Measurements from ENCODE around the gene PRR18.

- TF ChIP-seq, protein P1, sequence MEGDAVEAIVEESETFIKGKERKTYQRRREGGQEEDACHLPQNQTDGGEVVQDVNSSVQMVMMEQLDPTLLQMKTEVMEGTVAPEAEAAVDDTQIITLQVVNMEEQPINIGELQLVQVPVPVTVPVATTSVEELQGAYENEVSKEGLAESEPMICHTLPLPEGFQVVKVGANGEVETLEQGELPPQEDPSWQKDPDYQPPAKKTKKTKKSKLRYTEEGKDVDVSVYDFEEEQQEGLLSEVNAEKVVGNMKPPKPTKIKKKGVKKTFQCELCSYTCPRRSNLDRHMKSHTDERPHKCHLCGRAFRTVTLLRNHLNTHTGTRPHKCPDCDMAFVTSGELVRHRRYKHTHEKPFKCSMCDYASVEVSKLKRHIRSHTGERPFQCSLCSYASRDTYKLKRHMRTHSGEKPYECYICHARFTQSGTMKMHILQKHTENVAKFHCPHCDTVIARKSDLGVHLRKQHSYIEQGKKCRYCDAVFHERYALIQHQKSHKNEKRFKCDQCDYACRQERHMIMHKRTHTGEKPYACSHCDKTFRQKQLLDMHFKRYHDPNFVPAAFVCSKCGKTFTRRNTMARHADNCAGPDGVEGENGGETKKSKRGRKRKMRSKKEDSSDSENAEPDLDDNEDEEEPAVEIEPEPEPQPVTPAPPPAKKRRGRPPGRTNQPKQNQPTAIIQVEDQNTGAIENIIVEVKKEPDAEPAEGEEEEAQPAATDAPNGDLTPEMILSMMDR (IDR thresholded peaks at IDR 0.05 in 2 of 3, conservative IDR thresholded peaks at IDR 0.05 in 1 of 3; ENCODE audit: borderline replicate concordance in 1 of 3, insufficient read depth in 1 of 3, low read depth in 2 of 3, low read length in 2 of 3), result no peak
- TF ChIP-seq EZH2 (IDR thresholded peaks at IDR 0.05) (no peak), JUND (IDR thresholded peaks at IDR 0.05) (no peak), POLR2A (IDR thresholded peaks at IDR 0.05; ENCODE audit: borderline replicate concordance, extremely low read depth, insufficient read depth, insufficient read length) (no peak), EZH2phosphoT487 (IDR thresholded peaks at IDR 0.05; ENCODE audit: borderline replicate concordance) (no peak), ZFX (IDR thresholded peaks at IDR 0.05) (no peak), CEBPB (IDR thresholded peaks at IDR 0.05; ENCODE audit: low read depth) (no peak), POLR2AphosphoS5 (IDR thresholded peaks at IDR 0.05; ENCODE audit: low read depth, low read length) (no peak), RAD21 (IDR thresholded peaks at IDR 0.05; ENCODE audit: low read depth) (no peak), REST (IDR thresholded peaks at IDR 0.05; ENCODE audit: low read depth) (no peak), SRF (IDR thresholded peaks at IDR 0.05; ENCODE audit: low read depth) (no peak), TCF7L2 (IDR thresholded peaks at IDR 0.05; ENCODE audit: borderline replicate concordance, extremely low read depth, insufficient read depth, insufficient read length) (no peak)
- TF ChIP-seq, protein P2, sequence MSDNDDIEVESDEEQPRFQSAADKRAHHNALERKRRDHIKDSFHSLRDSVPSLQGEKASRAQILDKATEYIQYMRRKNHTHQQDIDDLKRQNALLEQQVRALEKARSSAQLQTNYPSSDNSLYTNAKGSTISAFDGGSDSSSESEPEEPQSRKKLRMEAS (IDR thresholded peaks at IDR 0.05), result no peak
These were observed 38.3 kb upstream of the PRR18 start for GRCh38 chr6:166346449-166346848.
